OCI-M1 (cell line): ENCODE results near the gene CDH8.

Source experiments
- DNase-seq: peaks from one replicate; lab custom pipeline; 2025; lab: John Stamatoyannopoulos, UW

CDH8 gene

DNA sequence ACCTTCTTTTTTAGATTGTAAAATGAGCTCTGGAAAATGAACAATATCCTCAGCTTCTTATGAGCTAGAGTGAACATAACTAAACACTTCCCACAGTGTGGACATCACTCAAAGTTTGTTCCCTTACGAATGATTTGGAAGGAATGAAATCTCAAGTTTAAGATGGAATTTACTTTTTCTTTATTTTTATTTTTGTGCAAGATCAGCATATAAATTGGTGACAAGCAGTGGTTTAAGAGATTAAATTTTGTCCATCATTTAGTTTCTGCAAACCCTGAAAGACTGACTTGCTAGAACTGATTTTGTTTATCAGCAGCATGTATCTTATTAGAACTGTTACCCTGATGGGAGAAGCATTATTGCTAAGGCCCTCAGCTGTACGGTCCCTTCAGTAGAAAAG, 420.1 kb downstream of the CDH8 start:
- DNase-seq = no peak

- DNase-seq = no peak
These were observed 424.3 kb downstream of the CDH8 start for GRCh38 chr16:61611847-61612491.

DNA sequence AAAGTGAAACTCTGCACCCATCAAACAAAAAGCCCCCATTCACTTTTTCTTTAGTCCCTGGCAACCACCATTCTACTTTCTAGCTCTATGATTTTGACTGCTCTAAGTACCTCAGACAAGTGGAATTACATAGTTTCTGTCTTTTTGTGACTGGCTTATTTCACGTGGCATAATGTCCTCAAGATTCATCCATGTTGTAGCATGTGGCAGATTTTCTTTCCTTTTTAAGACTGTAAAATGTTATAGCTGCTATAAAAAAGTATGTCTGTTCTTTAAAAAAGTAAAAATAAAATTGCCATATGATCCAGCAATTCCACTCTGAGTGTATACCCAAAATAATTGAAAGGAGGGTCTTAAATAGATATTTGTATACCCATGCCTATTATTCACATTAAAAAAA, 429.7 kb downstream of the CDH8 start:
- DNase-seq = no peak
